ENCODE data around the gene TPO.

The TPO gene

DNA sequence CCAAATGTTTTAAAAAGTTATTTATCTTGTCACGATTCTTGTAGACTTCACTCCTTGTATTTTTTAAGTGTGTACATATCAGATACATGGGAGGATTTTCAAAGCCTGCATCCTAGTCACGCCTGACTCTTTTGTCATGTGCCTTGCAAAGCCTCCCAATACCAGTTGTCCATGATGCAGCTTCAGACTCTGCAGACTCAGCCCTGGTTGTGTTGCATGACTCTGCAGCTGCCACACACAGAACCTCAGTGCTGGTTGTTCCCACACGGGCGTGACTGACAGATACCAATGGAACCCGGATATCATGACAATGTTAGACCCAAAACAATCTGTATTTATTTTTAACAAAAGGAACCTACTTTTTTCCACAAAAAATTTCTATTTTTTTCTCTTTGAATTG, 38.2 kb downstream of the TPO start:
- no peak for DNase-seq

DNA sequence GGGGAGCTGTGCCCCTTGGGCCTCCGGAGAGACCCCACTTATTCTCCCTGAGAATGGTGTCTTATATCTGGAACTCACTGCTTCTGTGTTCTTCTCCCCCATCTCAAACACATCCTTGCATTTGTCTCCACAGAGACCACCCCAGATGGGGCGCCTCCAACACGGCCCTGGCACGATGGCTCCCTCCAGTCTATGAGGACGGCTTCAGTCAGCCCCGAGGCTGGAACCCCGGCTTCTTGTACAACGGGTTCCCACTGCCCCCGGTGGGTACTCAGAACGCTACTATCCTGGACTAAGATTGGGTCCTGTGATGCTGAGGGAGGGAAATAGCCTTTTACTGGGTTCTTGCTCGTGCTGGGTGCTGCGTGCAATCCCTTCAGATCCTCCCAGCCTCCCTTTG, 40.3 kb downstream of the TPO start:
- DNase-seq, result no peak

DNA sequence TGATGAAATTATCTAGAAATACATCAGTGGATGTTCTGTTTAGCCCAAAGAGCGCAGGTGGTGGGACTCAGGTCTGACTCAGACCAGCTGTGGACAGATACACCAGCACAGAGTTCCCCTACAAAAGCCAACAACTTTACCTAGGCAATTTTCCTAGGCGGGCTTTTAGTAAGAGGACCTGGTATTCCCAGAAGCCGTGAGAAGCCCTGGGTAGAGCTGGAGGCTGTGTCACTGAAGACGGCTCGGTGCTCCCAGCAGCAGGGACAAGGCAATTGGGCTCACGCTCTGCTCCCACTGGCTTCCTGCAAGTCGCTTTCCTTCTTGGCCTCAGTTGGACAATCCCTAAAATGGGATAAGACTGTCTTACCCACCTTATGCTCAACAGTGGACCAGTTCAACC, 41.1 kb downstream of the TPO start:
- no peak for DNase-seq

DNA sequence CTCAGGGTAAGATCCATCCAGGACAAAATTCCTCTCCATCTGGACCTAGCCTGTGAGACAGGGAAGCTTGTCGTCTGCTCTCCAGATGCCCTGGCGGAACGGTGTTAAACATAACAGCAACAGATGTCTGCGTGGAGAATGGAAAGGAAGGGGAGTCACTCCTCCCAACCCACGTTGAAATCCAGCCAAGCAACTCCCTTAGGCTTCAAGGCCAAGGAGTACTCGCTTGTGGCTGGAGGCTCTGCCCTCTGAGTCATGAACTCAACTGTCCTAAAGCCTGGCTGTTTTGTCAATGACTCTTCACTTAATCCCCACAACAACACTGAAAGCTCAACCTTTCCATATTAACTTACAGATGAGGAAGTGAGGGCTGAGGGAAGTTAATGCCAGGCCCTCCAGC, 42.2 kb downstream of the TPO start:
- DNase-seq, result no peak

DNA sequence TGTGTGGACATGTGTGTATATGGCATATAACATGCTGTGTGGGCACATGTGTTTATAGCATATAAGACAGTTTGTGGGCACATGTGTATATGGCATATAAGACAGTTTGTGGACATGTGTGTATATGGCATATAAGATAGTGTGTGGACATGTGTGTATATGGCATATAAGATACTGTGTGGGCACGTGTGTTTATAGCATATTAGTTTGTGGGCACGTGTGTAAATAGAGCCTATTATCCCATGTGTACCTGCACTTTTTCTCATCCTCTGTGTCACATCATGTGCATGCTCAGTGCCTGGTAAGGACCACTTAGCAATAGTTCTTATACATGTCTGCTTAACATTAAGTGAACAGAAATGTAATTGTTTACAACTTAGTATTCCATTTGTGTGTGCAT, 45.2 kb downstream of the TPO start:
- no peak for DNase-seq

DNA sequence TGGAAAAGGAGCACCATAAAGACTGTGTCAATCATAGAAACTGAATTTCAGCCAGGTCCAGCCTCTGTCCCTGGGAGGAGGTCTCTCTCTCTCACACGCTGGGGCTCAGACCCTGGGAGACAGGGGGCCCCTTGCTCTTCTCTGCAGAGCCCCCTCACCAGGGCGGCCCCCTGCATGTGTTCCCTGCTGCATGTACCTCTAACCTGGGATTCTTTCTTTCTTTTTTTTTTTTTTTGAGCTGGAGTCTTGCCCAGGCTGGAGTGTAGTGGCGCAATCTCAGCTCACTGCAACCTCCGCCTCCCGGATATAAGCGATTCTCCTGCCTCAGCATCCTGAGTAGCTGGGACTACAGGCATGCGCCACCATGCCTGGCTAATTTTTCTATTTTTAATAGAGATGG, 46.5 kb downstream of the TPO start:
- no peak for DNase-seq

DNA sequence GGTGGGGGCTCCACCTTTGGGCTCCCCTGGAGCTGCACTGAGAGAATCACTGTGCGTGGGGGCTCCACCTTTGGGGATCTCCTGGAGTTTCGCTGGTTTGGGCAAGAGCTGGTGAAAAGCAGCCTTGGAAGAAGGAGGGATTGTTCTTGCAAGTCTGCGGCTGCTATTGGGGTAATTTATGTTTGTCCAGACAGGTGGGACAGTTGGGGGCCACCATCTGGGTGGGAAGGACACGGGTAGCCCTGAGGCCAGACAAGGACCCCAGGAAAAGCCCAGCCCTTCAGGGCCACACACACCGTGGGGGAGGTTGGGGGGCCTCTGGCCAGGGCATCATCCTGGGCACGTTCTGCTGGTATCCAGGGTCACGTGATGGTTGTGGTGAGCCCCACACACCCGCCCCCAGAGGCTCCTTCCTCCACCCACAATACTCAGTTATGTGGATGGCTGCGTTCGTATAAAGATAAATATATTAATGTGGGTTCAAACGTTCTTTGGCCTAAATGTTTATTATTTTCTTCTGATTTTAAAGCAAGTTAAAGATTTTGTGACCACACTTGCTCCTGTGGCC, 47.7 kb downstream of the TPO start:
- DNase-seq, result no peak

DNA sequence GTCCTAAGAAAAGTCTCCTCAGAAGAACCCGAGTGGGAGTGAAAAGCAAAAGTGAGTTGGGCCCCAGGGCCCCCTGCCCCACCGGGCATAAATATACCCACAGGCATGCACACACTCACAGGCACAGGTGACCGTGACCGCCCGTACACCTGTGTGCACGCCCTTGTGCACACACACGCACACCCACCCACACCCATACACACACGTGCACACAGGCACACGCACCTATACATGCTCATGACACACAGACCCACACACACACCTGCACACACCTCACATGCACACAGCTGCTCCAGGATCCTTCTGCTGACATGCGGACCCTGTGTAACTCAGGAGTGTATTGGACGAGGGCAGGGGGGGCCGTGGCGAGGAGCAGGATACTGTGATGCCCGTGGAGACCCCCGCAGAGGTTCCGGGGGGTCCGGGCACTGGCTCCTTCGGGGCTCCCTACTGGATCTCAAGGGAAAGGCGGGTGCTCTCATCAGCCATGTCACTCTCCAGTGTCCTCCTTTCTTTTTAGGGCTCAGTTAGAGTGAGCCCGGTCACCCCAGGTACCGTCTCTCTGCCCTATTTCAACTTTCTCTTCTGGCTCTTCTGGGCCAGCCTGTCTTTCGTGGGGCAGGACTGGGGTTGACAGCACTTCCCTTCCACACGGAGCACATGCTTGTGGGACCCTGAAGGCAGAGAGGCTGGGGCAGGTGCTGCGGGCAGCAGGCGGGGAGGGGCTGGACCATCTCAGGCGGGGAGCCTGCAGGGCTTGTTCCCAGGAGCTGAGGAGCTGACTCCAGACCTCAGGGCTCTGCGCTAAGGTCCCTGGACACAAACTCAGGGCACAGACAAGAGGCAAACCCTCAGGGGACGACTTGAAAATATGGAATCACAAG, 48.5 kb downstream of the TPO start:
- DNase-seq, result no peak

DNA sequence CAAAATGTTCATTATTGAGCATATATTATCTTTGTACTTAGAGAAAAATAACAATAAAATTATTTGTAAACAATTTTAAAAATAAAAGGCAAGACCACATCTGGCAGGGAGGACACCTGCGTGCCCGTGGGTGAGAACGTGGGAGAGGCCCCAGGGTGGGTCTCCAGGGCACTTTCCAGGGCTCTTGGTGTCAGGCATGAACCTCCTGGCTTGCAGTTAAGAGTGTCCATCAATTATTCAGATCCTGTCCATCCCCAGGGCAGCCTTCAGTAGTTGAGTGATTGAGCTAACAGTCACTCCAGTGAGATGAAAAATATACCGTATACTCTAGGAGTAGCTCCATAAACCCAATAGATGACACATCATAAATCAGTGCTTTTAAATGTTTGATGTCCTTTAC, 49.7 kb downstream of the TPO start:
- no peak for DNase-seq

DNA sequence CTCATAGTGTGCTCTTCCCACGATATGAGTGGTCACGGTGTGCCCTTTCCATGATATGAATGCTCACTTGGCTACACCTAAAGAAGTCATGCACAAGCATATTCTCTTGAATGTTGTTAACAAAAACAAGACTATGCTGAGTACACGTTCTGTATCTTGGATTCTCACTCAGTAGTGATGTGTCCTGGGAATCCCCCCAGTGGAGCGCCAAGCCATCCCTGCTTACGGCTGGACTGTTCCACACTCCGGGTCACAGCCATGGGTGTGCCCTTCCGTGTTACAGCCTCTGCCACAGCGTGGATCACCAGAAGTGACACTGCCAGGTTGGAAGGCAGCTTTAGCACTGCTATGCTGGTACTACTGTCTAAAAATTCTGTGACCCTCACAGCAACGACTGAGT, 59.1 kb downstream of the TPO start:
- no peak for DNase-seq

DNA sequence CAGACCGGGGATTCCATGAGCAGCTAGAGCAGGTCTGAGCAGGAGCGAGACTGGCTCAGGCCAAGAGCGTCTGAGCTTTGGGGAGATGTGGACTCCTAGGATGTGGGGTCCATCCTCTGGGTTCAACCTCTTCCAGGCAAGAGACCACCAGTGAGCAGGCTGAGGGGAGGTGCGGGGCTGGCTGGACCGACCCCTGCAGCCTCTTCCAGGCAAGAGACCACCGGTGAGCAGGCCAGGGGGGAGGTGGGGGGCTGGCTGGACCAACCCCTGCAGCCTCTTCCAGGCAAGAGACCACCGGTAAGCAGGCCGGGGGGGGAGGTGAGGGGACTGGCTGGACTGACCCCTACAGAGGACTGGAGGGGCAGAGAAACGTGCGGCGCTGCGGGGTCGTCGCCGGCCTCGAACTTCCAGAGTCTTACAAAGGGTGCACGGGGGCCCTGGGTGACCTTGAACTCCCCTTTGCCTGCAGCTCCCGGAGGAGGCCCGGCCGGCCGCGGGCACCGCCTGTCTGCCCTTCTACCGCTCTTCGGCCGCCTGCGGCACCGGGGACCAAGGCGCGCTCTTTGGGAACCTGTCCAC, 63.4 kb downstream of the TPO start:
- no peak for DNase-seq

DNA sequence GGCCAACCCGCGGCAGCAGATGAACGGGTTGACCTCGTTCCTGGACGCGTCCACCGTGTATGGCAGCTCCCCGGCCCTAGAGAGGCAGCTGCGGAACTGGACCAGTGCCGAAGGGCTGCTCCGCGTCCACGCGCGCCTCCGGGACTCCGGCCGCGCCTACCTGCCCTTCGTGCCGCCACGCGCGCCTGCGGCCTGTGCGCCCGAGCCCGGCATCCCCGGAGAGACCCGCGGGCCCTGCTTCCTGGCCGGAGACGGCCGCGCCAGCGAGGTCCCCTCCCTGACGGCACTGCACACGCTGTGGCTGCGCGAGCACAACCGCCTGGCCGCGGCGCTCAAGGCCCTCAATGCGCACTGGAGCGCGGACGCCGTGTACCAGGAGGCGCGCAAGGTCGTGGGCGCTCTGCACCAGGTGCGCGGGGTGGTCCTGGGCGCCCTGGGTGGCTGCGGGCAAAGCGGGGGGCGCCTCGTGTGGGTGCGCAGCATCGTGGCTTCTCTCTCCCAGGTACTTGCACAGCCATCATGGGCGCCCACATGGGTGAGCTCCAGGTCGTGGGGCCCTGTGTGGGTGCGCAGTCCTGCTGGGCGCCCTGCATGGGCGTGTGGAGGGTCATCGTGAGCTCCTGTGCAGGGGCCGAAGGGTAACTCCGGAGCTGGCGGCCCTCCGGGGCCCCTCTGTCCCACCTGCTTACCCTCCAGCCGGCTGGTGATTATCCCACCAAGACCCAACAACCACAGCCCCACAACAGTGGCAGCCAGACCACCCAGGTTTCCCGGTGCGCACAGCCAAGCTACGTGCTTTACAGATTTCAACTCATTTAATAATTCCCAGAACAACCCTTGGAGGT, 64.2 kb downstream of the TPO start:
- DNase-seq, result no peak

DNA sequence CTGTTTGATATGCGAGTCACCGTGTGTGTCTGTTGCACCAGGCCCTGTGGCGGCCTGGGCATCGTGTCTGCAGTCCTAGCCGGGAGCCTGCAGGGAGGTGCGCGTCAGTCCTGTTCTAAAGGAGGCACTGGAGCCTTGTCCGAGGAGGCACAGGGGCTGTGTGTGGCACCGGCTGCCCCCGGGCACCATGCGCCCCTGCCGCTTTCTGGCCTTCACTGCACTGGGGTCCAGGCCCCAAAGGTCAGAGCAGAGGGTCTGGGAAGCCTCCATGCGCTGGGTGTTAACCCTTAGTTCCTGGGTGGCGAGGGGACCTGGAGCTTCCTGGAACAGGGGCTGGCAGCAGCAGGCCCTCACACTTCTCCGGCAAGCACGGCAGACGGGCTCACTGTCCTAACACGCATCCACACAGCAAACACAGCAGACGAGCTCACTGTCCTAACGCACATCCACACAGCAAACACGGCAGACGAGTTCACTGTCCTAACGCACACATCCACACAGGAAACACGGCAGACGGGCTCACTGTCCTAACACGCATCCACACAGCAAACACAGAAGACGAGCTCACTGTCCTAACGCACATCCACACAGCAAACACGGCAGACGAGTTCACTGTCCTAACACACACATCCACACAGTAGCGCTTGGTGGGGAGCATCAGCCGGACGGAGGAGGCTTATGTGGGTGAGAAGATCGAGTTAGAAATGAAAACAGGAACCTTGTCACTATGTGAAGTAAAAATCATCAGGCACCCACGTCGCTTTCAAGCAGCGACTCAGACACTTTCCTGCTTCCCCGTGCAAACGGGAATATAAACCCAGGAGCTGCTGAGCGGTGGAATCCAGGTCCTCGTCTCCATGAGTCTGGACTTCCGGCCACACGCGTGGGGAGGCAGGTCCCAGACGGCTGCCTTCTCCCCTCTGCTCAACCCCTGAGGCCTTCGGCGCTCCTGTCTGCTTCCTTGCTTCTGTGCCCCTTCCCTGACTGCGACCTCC, 65.3 kb downstream of the TPO start:
- no peak for DNase-seq

DNA sequence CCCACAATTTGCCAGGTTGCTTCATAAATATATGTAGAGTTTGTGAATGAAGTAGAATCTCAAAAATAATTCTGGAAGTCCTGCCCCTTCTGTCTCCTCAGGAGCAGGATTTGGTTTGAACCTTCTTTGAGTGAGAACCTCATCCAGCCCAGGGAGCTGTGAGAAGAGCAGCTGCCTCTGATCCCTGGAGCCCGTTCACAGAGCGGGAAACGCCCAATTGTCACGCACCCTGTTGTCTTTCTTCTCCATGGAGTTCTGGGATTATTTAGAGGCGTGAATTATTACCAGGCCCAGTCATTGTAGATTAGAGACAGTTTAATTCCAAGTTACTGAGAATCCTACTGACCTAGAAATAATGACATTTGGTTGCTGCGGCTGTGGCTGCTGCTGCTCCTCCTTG, 66.1 kb downstream of the TPO start:
- DNase-seq, result no peak

DNA sequence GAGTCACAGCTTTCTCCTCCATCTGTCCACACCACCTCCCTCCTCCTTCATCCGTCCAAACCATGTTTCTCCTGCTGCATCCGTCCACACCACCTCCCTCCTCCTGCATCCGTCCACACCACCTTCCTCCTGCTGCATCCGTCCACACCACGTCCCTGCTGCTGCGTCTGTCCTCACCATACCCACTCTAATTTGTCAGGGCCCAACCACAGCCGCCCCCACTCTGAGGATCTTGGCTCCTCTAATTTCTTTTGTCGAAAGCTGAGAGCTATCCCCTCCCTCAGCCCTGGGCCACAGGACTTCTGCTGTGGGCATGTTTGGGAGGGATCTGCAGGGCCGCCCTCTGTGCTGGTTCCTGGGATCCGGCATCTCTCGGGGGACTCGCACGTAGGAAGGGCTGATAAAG, 67.4 kb downstream of the TPO start:
- DNase-seq, result no peak

DNA sequence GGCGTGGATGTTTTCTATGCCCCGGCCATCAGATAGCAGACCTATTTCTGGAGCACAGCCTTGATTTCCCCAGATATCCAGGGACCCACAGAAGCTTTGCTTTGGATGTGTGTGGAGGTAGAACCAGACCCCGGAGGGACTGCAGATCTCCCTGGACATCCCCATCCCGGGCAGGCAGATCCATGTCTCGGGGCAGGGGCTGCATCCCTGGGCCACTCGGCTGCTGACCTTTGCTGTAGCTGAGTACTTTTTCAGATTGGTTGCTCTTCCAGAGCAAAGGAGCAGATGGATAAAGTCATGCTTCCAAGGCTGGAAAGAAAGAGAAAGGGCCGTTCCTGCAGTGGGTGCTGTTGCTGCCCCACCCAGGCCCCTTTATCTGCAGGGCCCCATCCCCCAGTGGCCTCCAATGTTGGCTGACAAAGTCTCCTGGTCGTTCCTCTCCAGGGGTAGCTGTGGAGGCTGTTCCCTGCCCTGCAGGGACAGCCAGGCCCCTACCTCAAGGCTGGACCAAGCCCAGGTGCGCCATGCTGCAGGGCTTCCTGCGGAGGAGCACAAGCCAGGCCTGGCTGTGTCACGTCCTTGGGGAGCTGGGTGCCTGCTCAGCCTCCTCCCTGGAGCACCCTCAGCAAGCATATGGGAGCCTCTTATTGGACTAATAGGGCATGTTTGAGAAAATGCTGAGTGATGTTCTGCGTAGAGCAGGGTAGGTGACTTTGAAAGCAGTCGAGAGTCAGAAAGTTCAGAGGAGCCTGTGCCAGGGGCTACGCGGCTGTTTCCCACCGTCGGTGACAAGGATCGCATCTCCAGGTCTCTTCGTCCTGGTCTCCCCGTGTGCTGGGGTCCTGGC, 68.4 kb downstream of the TPO start:
- DNase-seq, result no peak

DNA sequence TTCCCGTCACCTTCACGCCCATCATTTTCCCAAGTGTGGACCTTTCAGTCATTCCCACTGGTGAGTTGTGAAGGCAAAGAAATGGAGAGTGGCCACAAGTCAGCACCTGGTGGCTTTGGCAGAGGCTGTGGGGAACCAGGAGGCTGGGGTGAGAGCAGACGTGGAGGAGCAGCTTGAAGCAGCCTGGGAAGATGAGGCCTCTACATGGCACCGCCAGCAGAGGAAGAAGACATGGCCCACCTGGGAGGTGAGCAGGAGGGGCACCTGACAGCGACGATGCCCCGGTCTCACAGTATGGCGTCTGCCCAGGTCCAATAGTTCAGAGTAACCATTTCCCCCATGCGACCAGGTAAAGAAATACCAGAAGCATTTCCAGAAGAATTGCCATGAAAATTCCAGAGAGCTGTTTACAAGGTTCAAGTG, 69.0 kb downstream of the TPO start:
- DNase-seq, result no peak

DNA sequence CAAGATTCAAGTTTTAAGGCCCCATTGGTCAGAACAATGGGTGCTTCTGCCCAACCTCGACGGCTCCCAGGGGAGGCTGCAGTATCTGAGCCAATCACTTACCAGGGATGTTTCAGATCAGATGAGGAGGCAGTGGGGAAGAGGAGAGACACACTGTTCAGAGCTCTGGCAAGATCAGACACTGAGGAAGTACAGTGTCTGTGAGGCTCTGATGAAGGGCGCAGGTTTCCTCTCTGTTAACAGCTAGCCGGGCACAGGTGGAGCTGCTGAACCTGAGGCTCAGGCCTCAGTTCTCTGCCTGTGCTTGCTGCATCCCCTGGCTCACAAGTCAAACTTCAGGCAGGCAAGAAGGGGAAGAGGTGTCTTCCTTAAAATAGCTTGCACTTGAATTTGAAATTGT, 69.7 kb downstream of the TPO start:
- DNase-seq, result no peak

DNA sequence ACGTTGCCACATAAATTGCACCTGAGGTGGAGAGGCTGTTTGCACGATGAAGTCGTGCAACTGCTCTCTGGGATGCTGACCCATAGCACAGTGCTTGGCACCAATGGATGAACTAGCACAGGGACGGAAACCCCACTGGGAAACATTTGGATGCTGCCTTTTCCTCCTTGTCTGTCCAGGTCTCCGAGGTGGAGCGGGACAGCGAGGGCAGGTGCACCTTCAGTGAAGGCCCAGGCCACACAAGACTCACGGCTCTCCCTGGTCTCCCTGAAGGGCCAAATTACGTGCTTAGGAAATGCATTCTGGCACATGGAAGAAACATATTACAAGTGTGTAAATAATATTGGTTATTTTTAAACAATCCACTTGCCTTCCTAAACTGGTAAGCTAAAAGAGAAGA, 70.3 kb downstream of the TPO start:
- DNase-seq, result no peak

DNA sequence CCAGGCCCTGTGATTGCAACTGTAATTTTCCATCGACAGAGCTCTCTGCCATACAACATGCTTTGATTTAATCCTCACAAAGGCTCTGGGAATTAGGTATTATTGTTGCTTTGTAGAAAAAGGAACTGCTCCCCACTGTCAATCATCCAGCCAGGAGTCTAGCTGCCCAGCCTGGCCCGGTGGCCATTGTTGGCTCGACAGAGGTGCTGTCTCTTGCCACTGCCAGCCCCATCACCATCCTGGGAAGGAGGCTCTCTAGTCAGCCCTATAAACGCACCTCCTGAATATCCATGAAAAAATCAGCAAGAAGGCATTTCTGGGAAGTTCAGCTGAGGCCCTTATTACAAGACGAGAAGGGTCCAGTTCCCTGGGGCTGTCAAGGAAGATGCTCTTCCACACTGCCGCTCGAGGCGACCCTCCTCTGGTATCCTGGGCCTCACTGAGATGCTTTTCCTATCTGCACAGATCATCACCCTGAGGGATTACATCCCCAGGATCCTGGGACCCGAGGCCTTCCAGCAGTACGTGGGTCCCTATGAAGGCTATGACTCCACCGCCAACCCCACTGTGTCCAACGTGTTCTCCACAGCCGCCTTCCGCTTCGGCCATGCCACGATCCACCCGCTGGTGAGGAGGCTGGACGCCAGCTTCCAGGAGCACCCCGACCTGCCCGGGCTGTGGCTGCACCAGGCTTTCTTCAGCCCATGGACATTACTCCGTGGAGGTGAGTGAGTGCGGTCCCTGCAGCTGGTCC, 71.0 kb downstream of the TPO start:
- no peak for DNase-seq

DNA sequence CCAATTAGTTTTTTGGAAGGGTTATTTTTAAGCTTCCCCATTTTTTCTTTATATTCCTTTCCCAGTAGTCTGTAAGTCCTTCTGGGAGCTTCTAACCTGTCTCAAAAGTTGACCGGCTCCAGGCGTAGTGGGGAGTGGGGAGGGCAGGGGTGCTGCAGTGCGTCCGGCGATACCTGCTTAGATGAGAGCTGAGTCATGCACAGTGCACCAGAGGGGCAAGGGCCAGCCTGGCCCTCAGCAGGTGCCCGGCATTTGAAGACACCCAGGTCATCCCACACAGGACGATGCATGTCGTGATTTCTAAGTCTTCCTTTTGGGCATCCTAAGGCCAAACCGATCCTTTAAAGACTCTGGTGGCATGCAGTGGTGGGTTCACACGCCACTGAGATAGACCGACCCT, 73.4 kb downstream of the TPO start:
- no peak for DNase-seq
